Motor neuron (in vitro differentiated cells): Measurements from ENCODE around the gene AHCYL1. TPM values are rescaled to one million over a fixed set of nuclear protein-coding genes. Genes with fewer than 3 reads are reported as not detected.
A peak's percentile ranks its signal among the peaks of the same experiment; 100 is the strongest.

Experiments
- ATAC-seq, 8 experiments: fragments of 200-7000 bp; cut with Tn5 transposase; replicated peaks in 6 of 8; 2 replicates each; pipeline ENCODE4 v1.8.0; 2021; ENCODE audit warnings: mild to moderate bottlenecking in 8 of 8, moderate library complexity in 8 of 8
- H3K27ac ChIP-seq, 2 donors: fragments of 250-450 bp; sonication (Bioruptor Pico); 2 replicates each; pipeline ENCODE4 v1.9.0; 2021; ENCODE audit warnings: antibody characterized with exemption in 2 of 2, mild to moderate bottlenecking in 2 of 2, moderate library complexity in 1 of 2
- H3K4me1 ChIP-seq, 2 donors: fragments of 250-450 bp; sonication (Bioruptor Pico); replicated peaks in 1 of 2; 2 replicates each; pipeline ENCODE4 v1.6.1; 2021; ENCODE audit warnings: antibody characterized with exemption in 2 of 2, mild to moderate bottlenecking in 2 of 2, moderate library complexity in 1 of 2
- H3K4me3 ChIP-seq, 5 donors: fragments of 250-450 bp; sonication (Bioruptor Pico); 2 replicates each; pipeline ENCODE4 v1.9.0; 2021; ENCODE audit warnings: antibody characterized with exemption in 5 of 5, mild to moderate bottlenecking in 5 of 5, moderate library complexity in 4 of 5
- WGBS, 10 experiments: fragments of 450-650 bp; shearing (Covaris generic); methylation state at CpG; one replicate each; pipeline ENCODE4 v1.0.0; 2022; 5-methylcytosine and 5-hydroxymethylcytosine counted together
- in situ Hi-C, 9 experiments: fragments of 400-800 bp; cut with MboI; loops; one replicate each; pipeline ENCODE4 v1.15.0; 2021; ENCODE audit warnings: low sequenced_read_pairs in 9 of 9, low pct_unique_long_range_greater_than_20kb in 2 of 9; ENCODE audit not compliant: unreplicated experiment in 9 of 9
- total RNA-seq, 8 experiments: library from RNA; unstranded; fragments of 300-600 nt; gene quantifications; 2 replicates each; pipeline versions ENCODE4 v1.2.3 to v1.2.4, GENCODE V29; 2022

The AHCYL1 gene
- total RNA-seq, 8 experiments from 2014 or later, result 33.7 to 96.8 (median 56.7) TPM

GRCh38 chr1:110060034-110060661 lies 75.6 kb downstream of the AHCYL1 start:
- Histone ChIP-seq H3K4me3 (no peak overlapping the region), H3K4me1 (peaks cover 12 to 14% of the 10 kb centered on the region in 2 donors), H3K27ac (no peak overlapping the region)
- in situ Hi-C loops, result loop anchor here in 1 of 9 experiments (25.0 kb wide), 1 partner anchor 402 kb away; the partner anchor contains the start of gene PROK1
- 50 to 100% (median 86%) methylated on average over 1 to 6 of the region's 9 CpGs; no CpG with 5 or more reads in 3 of the 10 experiments for WGBS, 10 experiments
- peak in 1 of 8 experiments; percentile 63 for ATAC-seq

GRCh38 chr1:110060662-110061060 lies 76.1 kb downstream of the AHCYL1 start:
- WGBS, 10 experiments, result 90 to 100% (median 93%) methylated on average over 2 to 3 of the region's 7 CpGs; no CpG with 5 or more reads in 5 of the 10 experiments

GRCh38 chr1:110061341-110061740 lies 76.8 kb downstream of the AHCYL1 start:
- no peak overlapping the region for H3K27ac ChIP-seq
- in situ Hi-C loops, result loop anchor here in 1 of 9 experiments (25.0 kb wide), 1 partner anchor 401 kb away; the partner anchor contains the start of gene PROK1
- H3K4me1 ChIP-seq, result peaks cover 12 to 14% of the 10 kb centered on the region in 2 donors
- no peak overlapping the region for H3K4me3 ChIP-seq
- 97 to 100% (median 99%) methylated on average over 1 to 6 of the region's 10 CpGs; no CpG with 5 or more reads in 6 of the 10 experiments for WGBS, 10 experiments
- ATAC-seq, result no peak

More at GRCh38 chr1:110060662-110061060, 76.1 kb downstream of the AHCYL1 start:
- peaks cover 12 to 14% of the 10 kb centered on the region in 2 donors for H3K4me1 ChIP-seq
- no peak for ATAC-seq
- H3K4me3 ChIP-seq, result no peak overlapping the region
- in situ Hi-C loops, result loop anchor here in 1 of 9 experiments (25.0 kb wide), 1 partner anchor 402 kb away; the partner anchor contains the start of gene PROK1
- H3K27ac ChIP-seq, result no peak overlapping the region

GRCh38 chr1:110062612-110063011 lies 78.0 kb downstream of the AHCYL1 start:
- Histone ChIP-seq H3K27ac (no peak overlapping the region), H3K4me3 (no peak overlapping the region), H3K4me1 (peaks cover 8% of the 10 kb centered on the region in 2 donors)
- in situ Hi-C loops, result loop anchor here in 1 of 9 experiments (25.0 kb wide), 1 partner anchor 400 kb away; the partner anchor contains the start of gene PROK1
- 83 to 100% methylated on average over 1 to 2 of the region's 2 CpGs; no CpG with 5 or more reads in 8 of the 10 experiments for WGBS, 10 experiments
- ATAC-seq, result no peak

DNA sequence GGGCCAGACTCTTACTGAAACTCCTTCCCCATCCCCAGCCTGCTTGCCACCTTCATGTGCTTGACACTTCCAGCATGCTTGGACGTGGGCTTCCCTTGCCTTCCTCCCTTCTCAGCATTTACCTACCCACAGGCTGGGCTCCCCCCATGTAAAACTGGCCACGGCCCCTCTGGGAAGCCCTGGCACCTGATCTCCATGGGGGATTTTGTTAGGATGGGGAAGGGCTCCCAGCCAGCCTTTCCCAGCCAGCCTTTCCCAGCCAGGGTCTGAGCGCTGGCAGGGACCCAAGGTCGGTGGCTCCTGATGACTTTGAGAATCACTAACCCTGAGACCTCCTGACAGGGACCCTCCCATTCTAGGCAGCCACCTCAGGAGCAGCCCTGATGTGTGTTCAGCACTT lies 79.2 kb downstream of the AHCYL1 start:
- Histone ChIP-seq H3K4me1 (peaks cover 0 to 3% of the 10 kb centered on the region in 2 donors), H3K27ac (no peak overlapping the region), H3K4me3 (no peak overlapping the region)
- WGBS, 10 experiments, result 33 to 90% (median 43%) methylated on average over 1 to 4 of the region's 4 CpGs; no CpG with 5 or more reads in 5 of the 10 experiments
- no peak for ATAC-seq
- in situ Hi-C loops, result loop anchor here in 1 of 9 experiments (25.0 kb wide), 1 partner anchor 399 kb away; the partner anchor contains the start of gene PROK1

DNA sequence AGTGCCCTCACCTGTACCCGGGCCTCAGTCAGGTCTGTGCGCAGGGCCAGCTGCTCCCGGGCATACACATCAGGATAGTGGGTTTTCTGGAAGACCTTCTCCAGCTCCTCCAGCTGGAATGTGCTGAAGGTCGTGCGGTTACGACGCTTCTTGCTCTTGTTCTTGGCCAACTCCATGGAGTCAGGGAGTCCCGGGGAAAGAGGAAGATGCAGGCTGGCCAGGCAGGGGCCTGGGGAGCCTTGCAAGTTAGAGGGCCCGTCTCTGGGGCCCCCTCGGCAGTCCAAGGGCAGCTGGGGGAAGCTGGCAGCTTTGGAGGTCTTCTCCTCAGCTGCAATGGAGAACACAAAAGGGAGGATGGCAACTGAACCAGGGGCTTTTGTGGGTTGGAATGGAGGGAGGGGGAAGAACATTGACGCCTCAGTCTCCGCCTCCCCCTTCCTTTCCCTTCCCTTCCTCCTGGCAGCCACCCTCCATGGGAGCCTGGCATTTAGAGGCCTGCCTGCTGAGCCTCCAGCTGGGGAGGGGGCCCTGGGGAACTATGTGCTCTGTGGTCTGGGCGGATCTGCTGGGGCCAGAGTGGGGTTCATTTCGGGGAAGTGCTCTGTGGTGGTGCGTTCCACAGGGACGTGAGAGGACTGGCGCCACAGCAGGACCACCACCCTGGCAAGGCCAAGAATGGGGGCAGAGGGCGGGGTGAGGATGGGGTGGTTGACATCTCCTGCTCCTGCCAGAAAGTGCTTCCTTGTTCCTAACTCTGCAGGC lies 80.2 kb downstream of the AHCYL1 start:
- in situ Hi-C loops, result loop anchor here in 1 of 9 experiments (25.0 kb wide), 1 partner anchor 398 kb away; the partner anchor contains the start of gene PROK1
- 50 to 100% (median 82%) methylated on average over 1 to 9 of the region's 18 CpGs; no CpG with 5 or more reads in 4 of the 10 experiments for WGBS, 10 experiments
- Histone ChIP-seq H3K4me3 (no peak overlapping the region), H3K4me1 (peaks cover 0 to 3% of the 10 kb centered on the region in 2 donors), H3K27ac (no peak overlapping the region)
- ATAC-seq, result no peak

DNA sequence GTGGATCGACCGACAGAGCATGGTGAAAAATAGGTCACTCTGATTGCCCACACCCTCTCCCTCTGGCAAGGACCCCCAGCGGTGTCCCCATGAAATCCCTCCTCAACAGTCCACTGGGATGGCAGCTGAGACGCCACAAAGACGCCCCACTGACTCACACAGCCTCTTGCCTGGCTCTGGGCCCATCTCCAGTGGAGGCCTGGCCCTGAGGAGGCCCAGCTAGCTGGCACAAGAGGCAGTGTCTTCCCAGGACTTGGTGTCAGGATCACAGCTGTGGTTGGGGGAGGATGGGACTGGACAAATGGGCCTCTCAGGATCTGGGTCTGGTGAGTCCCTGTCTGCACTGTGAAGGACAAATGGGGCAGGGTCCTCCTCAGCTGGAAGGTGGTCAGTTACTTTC lies 81.3 kb downstream of the AHCYL1 start:
- no peak for ATAC-seq
- Histone ChIP-seq H3K27ac (no peak overlapping the region), H3K4me3 (no peak overlapping the region), H3K4me1 (peaks cover 0 to 3% of the 10 kb centered on the region in 2 donors)
- WGBS, 10 experiments, result 86% methylated on average over 4 of the region's 5 CpGs; no CpG with 5 or more reads in 9 of the 10 experiments
- in situ Hi-C loops, result loop anchor here in 1 of 9 experiments (25.0 kb wide), 1 partner anchor 396 kb away; the partner anchor contains the start of gene PROK1

GRCh38 chr1:110067479-110067892 lies 82.9 kb downstream of the AHCYL1 start:
- in situ Hi-C loops, result loop anchor here in 1 of 9 experiments (25.0 kb wide), 1 partner anchor 395 kb away; the partner anchor contains the start of gene PROK1
- Histone ChIP-seq H3K4me3 (no peak overlapping the region), H3K27ac (no peak overlapping the region), H3K4me1 (peaks cover 0 to 3% of the 10 kb centered on the region in 2 donors)
- WGBS, 10 experiments, result 0 to 100% (median 22%) methylated on average over 1 to 18 of the region's 23 CpGs; no CpG with 5 or more reads in 1 of the 10 experiments
- peak in 4 of 8 experiments; percentile 7 to 21 (median 14) for ATAC-seq

GRCh38 chr1:110067893-110068645 lies 83.5 kb downstream of the AHCYL1 start:
- ATAC-seq, result peak in 6 of 8 experiments; percentile 22 to 61 (median 40)
- in situ Hi-C loops, result loop anchor here in 1 of 9 experiments (25.0 kb wide), 1 partner anchor 394 kb away; the partner anchor contains the start of gene PROK1
- WGBS, 10 experiments, result 0 to 32% (median 4%) methylated on average over 6 to 53 of the region's 68 CpGs
- no peak overlapping the region for H3K27ac ChIP-seq
- peaks cover 0 to 3% of the 10 kb centered on the region in 2 donors for H3K4me1 ChIP-seq
- no peak overlapping the region for H3K4me3 ChIP-seq

DNA sequence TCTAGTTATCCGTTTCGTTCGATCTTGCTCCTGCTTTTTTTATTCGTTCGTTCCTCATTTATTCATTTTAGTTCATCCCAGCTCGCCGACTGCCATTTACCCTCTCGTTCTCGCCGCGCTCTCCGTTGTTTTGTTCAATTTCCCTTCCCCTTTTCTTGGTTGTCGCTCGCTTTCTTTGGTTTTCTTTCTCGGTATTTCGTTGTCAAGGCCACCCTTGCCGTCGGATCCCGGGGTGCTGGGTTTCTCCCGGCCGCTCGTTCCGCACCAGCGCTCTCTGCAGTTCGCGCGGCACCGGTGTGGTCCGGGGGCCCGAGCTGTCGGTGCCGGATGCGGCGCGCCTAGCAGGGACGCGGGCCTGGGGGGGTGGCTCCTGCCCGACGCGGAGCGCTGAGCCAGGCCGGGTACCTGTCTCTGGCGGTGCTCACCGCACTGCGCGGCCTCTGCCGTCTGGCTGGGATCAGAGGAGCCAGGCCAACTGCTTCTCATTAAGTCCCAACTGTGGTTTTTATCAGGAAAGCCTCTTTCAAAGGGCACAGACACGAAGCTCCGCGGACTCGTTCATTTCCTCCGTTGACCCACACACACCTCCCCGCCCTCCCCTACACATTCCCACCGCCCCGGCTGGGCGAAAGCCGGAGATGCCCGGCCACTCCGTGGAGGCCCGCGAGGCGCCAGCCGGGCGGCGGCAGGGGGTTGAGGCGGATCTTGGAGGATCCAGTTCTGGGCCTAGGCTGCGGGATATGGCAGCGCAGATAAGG lies 84.3 kb downstream of the AHCYL1 start:
- H3K4me1 ChIP-seq, result peaks cover 0 to 3% of the 10 kb centered on the region in 2 donors
- H3K4me3 ChIP-seq, result no peak overlapping the region
- ATAC-seq, result no peak
- in situ Hi-C loops, result loop anchor here in 1 of 9 experiments (25.0 kb wide), 1 partner anchor 393 kb away; the partner anchor contains the start of gene PROK1
- 0 to 21% (median 5%) methylated on average over 11 to 62 of the region's 68 CpGs for WGBS, 10 experiments
- no peak overlapping the region for H3K27ac ChIP-seq

GRCh38 chr1:110069404-110070281 lies 85.1 kb downstream of the AHCYL1 start:
- no peak overlapping the region for H3K27ac ChIP-seq
- peaks cover 0 to 3% of the 10 kb centered on the region in 2 donors for H3K4me1 ChIP-seq
- WGBS, 10 experiments, result 16 to 68% (median 26%) methylated on average over 2 to 31 of the region's 64 CpGs; no CpG with 5 or more reads in 4 of the 10 experiments
- in situ Hi-C loops, result loop anchor here in 1 of 9 experiments (25.0 kb wide), 1 partner anchor 393 kb away; the partner anchor contains the start of gene PROK1
- H3K4me3 ChIP-seq, result no peak overlapping the region
- ATAC-seq, result peak in 4 of 8 experiments; percentile 4 to 12 (median 8)
